ENCODE measurements around the gene TLE4.

Gene TLE4

DNA sequence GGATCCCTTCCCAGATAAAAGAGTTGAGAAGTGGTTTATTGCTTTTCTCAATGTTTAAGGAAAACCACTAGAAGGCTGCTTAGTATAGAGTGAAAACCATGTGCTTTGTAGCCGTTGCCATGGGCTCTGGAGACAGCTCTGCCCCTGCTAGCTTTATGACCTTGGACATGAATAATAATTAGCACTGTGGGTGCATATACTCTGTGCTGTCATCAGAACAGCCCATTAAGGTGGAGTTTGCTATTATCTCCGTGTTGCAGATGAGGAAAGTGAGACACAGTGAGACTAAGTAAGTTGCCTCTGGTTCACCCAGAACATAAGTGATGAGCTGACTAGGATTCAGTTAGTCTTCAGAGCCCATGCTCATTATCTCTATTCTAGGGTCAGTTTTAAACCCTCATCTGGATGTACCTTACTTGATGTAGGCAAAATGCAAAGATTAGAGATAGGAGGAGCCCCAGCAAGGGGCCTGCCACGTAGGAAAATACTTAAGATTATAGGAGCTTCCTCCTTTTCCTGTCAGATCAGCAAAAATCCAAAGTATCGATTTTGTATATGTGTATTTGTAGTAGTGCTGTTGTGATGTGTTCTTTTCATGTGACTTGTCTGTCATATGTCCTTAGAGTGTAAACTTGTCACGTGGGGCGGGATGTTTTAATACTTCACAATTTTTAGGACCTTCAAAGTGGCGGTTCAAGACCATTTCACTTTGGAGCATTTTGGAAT, 102.5 kb downstream of the TLE4 start:
- TF ChIP-seq, protein P1, sequence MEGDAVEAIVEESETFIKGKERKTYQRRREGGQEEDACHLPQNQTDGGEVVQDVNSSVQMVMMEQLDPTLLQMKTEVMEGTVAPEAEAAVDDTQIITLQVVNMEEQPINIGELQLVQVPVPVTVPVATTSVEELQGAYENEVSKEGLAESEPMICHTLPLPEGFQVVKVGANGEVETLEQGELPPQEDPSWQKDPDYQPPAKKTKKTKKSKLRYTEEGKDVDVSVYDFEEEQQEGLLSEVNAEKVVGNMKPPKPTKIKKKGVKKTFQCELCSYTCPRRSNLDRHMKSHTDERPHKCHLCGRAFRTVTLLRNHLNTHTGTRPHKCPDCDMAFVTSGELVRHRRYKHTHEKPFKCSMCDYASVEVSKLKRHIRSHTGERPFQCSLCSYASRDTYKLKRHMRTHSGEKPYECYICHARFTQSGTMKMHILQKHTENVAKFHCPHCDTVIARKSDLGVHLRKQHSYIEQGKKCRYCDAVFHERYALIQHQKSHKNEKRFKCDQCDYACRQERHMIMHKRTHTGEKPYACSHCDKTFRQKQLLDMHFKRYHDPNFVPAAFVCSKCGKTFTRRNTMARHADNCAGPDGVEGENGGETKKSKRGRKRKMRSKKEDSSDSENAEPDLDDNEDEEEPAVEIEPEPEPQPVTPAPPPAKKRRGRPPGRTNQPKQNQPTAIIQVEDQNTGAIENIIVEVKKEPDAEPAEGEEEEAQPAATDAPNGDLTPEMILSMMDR (IDR thresholded peaks at IDR 0.05; ENCODE audit: insufficient read depth, low read length, poor library complexity, severe bottlenecking): no peak
- Histone ChIP-seq H3K79me2 (ENCODE audit: insufficient read depth, low read length) (no peaks in the 10 kb centered on the region), H4K20me1 (ENCODE audit: low read depth, low read length) (no peaks in the 10 kb centered on the region), H3K9me3 (ENCODE audit: insufficient read depth, low read length) (no peaks in the 10 kb centered on the region), H2AFZ (ENCODE audit: low read depth, low read length, severe bottlenecking) (no peak overlapping the region), H3K9ac (ENCODE audit: low read length) (no peak overlapping the region), H3K27me3 (ENCODE audit: low read length) (no peaks in the 10 kb centered on the region), H3K9me2 (replicated peaks; ENCODE audit: insufficient read depth, low read length) (no peaks in the 10 kb centered on the region), H3F3A (ENCODE audit: insufficient read depth) (no peaks in the 10 kb centered on the region), H3K4me3 (ENCODE audit: insufficient read depth, low read length, poor library complexity, severe bottlenecking) (no peak overlapping the region), H3K27ac (ENCODE audit: low read depth, low read length) (no peak overlapping the region), H3K36me3 (ENCODE audit: low read length) (no peaks in the 10 kb centered on the region), H3K4me2 (ENCODE audit: low read depth, low read length, poor library complexity, severe bottlenecking) (no peak overlapping the region)

DNA sequence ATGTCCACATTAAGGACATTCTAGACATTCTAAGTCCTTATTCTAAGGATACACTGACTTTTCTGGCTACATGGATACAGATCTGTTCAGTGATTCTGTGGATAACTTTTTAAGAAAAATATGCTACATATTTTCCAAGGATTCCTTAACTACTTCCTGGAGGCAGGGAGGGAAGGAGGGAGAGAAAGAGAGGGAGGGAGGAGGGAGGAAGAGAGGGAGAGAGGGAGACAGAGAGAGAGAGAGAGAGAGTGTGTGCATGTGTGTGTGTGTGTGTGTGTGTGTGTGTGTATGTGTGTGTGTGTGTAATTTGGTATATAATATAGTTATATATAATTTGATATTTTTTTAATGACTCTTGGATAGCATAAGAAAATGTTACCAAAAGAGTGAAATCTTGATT, 109.8 kb downstream of the TLE4 start:
- TF ChIP-seq, protein P1 (IDR thresholded peaks at IDR 0.05; ENCODE audit: insufficient read depth, low read length, poor library complexity, severe bottlenecking): no peak
- TF ChIP-seq EZH2phosphoT487 (conservative IDR thresholded peaks at IDR 0.05; ENCODE audit: low read length): no peak
- Histone ChIP-seq H3K9me3 (ENCODE audit: insufficient read depth, low read length) (no peaks in the 10 kb centered on the region), H3K27me3 (ENCODE audit: low read length) (no peaks in the 10 kb centered on the region), H3K79me2 (ENCODE audit: insufficient read depth, low read length) (no peaks in the 10 kb centered on the region), H4K20me1 (ENCODE audit: low read depth, low read length) (no peaks in the 10 kb centered on the region), H3K4me2 (ENCODE audit: low read depth, low read length, poor library complexity, severe bottlenecking) (no peak overlapping the region), H3K36me3 (ENCODE audit: low read length) (no peaks in the 10 kb centered on the region), H3F3A (ENCODE audit: insufficient read depth) (no peaks in the 10 kb centered on the region), H3K27ac (ENCODE audit: low read depth, low read length) (no peak overlapping the region), H2AFZ (ENCODE audit: low read depth, low read length, severe bottlenecking) (no peak overlapping the region), H3K4me3 (ENCODE audit: insufficient read depth, low read length, poor library complexity, severe bottlenecking) (no peak overlapping the region), H3K9ac (ENCODE audit: low read length) (no peak overlapping the region), H3K9me2 (replicated peaks; ENCODE audit: insufficient read depth, low read length) (no peaks in the 10 kb centered on the region)

DNA sequence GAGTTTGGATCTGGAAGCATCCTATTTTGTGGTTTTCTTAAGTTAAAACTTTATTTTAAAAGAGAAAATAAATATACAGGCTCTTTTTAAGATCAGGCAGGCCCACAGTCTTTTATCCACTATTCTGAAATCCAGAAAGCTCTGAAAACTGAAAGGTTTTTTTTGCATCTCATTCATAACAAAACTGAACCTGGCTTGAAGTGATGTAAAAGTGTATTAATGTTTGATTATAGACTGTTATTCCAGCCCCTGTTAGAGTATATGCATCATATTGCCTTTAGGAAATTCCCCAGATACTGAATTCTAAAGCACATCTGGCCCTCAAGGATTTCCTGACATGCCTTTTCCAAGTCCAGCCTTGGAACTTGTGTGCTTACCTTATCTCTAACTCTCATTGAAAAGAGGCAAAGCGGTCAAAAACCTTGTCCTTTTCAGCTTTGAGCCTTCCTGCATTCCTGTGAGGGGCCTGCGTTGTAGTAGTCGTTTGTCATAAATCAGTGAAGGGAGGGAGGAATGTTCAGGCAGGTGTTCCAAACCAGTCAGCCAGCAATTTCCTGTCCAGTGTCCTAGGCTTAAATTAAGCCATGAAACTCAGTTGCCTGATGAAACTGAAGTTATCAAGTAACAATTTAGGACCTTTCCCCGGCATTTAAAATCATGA, 110.4 kb downstream of the TLE4 start:
- Histone ChIP-seq H3K9me3 (ENCODE audit: insufficient read depth, low read length) (no peaks in the 10 kb centered on the region), H3K27ac (ENCODE audit: low read depth, low read length) (no peak overlapping the region), H3K79me2 (ENCODE audit: insufficient read depth, low read length) (no peaks in the 10 kb centered on the region), H4K20me1 (ENCODE audit: low read depth, low read length) (no peaks in the 10 kb centered on the region), H3K9ac (ENCODE audit: low read length) (no peak overlapping the region), H3K27me3 (ENCODE audit: low read length) (no peaks in the 10 kb centered on the region), H3F3A (ENCODE audit: insufficient read depth) (no peaks in the 10 kb centered on the region), H3K36me3 (ENCODE audit: low read length) (no peaks in the 10 kb centered on the region), H2AFZ (ENCODE audit: low read depth, low read length, severe bottlenecking) (no peak overlapping the region), H3K4me3 (ENCODE audit: insufficient read depth, low read length, poor library complexity, severe bottlenecking) (no peak overlapping the region), H3K4me2 (ENCODE audit: low read depth, low read length, poor library complexity, severe bottlenecking) (no peak overlapping the region), H3K9me2 (replicated peaks; ENCODE audit: insufficient read depth, low read length) (no peaks in the 10 kb centered on the region)
- TF ChIP-seq EZH2phosphoT487 (conservative IDR thresholded peaks at IDR 0.05; ENCODE audit: low read length): no peak
- TF ChIP-seq, protein P1 (IDR thresholded peaks at IDR 0.05; ENCODE audit: insufficient read depth, low read length, poor library complexity, severe bottlenecking): no peak

All from SU-DHL-6 (cell line).